ENCODE results near the gene GSG1L2.

DNA sequence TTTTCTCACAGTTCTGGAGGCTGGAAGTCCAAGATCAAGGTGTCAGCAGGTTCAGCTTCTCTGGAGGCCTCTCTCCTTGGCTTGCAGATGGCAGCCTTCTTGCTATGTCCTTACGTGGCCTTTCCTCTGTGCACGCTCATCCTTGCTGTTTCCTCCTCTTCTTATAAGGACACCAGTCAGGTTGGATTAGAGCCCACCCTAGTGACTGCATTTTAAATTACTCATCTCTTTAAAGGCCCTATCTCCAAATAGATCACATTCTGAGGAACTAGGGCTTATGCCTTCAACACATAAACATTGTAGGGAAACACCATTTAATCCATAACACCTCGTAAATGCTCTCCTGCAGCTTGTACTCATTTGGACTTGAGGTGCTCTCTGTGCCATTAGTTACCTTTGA lies 66.8 kb downstream of the GSG1L2 start:
- no peak for TF ChIP-seq OSR1 (CRISPR knock-in tag; IDR thresholded peaks at IDR 0.05)
- no peak for TF ChIP-seq ARNTL (CRISPR knock-in tag; IDR thresholded peaks at IDR 0.05; ENCODE audit: borderline replicate concordance, low read depth)
- TF ChIP-seq, protein P1, sequence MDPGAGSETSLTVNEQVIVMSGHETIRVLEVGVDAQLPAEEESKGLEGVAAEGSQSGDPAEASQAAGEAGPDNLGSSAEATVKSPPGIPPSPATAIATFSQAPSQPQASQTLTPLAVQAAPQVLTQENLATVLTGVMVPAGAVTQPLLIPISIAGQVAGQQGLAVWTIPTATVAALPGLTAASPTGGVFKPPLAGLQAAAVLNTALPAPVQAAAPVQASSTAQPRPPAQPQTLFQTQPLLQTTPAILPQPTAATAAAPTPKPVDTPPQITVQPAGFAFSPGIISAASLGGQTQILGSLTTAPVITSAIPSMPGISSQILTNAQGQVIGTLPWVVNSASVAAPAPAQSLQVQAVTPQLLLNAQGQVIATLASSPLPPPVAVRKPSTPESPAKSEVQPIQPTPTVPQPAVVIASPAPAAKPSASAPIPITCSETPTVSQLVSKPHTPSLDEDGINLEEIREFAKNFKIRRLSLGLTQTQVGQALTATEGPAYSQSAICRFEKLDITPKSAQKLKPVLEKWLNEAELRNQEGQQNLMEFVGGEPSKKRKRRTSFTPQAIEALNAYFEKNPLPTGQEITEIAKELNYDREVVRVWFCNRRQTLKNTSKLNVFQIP (CRISPR knock-in tag; IDR thresholded peaks at IDR 0.05; ENCODE audit: borderline replicate concordance, low read depth): no peak

Measured in SK-N-SH treated with all-trans-retinoic acid at 6 μM for 48 hours (cell line).